KG1 (cell line): ENCODE data around the gene PKNOX1.
"Not testable (repeated sequence)": the region's sequence is repeated elsewhere in the genome, so short reads cannot be mapped to it uniquely, and the experiment has no call there.

Experiments used
- DNase-seq: peaks from one replicate; lab custom pipeline; 2025; lab: John Stamatoyannopoulos, UW

PKNOX1 gene

GRCh38 chr21:43045876-43046821 lies 71.8 kb downstream of the PKNOX1 start:
- not testable (repeated sequence) for DNase-seq

GRCh38 chr21:43053112-43053511 lies 78.8 kb downstream of the PKNOX1 start:
- not testable (repeated sequence) for DNase-seq

GRCh38 chr21:43062955-43063664 lies 88.7 kb downstream of the PKNOX1 start:
- DNase-seq: not testable (repeated sequence)

- not testable (repeated sequence) for DNase-seq
These were observed 90.0 kb downstream of the PKNOX1 start for GRCh38 chr21:43064265-43064917.

GRCh38 chr21:43065991-43066390 lies 91.6 kb downstream of the PKNOX1 start:
- DNase-seq: not testable (repeated sequence)

- DNase-seq: not testable (repeated sequence)
These were observed 92.3 kb downstream of the PKNOX1 start for GRCh38 chr21:43066690-43067089.

- not testable (repeated sequence) for DNase-seq
These were observed 93.7 kb downstream of the PKNOX1 start for GRCh38 chr21:43068065-43068464.

- DNase-seq: not testable (repeated sequence)
These were observed 95.3 kb downstream of the PKNOX1 start for GRCh38 chr21:43069682-43070081.

- DNase-seq: not testable (repeated sequence)
These were observed 98.4 kb downstream of the PKNOX1 start for GRCh38 chr21:43072742-43073141.

- not testable (repeated sequence) for DNase-seq
These were observed 100.2 kb downstream of the PKNOX1 start for GRCh38 chr21:43074401-43075169.

- not testable (repeated sequence) for DNase-seq
These were observed 101.0 kb downstream of the PKNOX1 start, which contains the start of gene CBS for GRCh38 chr21:43075170-43076022. CBS (minus strand) TSS chr21:43075835; CDS start chr21:43072193, 3,642 bp downstream.

- not testable (repeated sequence) for DNase-seq
These were observed 101.8 kb downstream of the PKNOX1 start for GRCh38 chr21:43076023-43076637.

GRCh38 chr21:43076643-43077042 lies 102.3 kb downstream of the PKNOX1 start:
- not testable (repeated sequence) for DNase-seq

- not testable (repeated sequence) for DNase-seq
These were observed 108.4 kb downstream of the PKNOX1 start for GRCh38 chr21:43082587-43083300.
